HEK293 (cell line): ENCODE measurements around the gene PPT2.
A peak's percentile ranks its signal among the peaks of the same experiment; 100 is the strongest.

Experiments
- CTCF ChIA-PET: fragments of 350-600 bp; formaldehyde crosslinking; extraction: SDS; loops from one replicate; lab custom pipeline; 2021; ENCODE audit warnings: antibody characterized with exemption; lab: Yijun Ruan, JAX
- POLR2A ChIA-PET: fragments of 300-600 bp; formaldehyde crosslinking; extraction: SDS; loops from one replicate; lab custom pipeline; 2020; ENCODE audit warnings: antibody characterized with exemption, inconsistent platforms; lab: Yijun Ruan, JAX
- H3K27ac ChIP-seq: fragments of 200-500 bp; sonication (Bioruptor generic); 2 replicates; pipeline ENCODE4 v1.5.1; 2014; ENCODE audit warnings: low read depth, low read length, control low read depth, inconsistent platforms; ENCODE audit errors: extremely low read depth
- H3K36me3 ChIP-seq, 2 experiments: fragments of 200-500 bp in 1 of 2; sonication (Bioruptor generic) in 1 of 2; 1 replicate in 1 of 2; 2 replicates in 1 of 2; pipeline ENCODE4 v1.5.1; 2014 to 2017; ENCODE audit warnings: inconsistent platforms in 2 of 2, low read length in 2 of 2; ENCODE audit not compliant: control insufficient read depth in 2 of 2, insufficient read depth in 1 of 2
- H3K4me1 ChIP-seq: fragments of 200-500 bp; sonication (Bioruptor generic); 2 replicates; pipeline ENCODE4 v1.5.1; 2014; ENCODE audit warnings: mild to moderate bottlenecking, low read length, inconsistent platforms; ENCODE audit not compliant: control insufficient read depth, insufficient read depth
- H3K4me3 ChIP-seq: 2 replicates; pipeline ENCODE4 v1.5.1; 2011; ENCODE audit warnings: low read depth, mild to moderate bottlenecking, control low read depth, low read length, moderate library complexity
- H3K9me3 ChIP-seq: fragments of 200-500 bp; sonication (Bioruptor generic); 2 replicates; pipeline ENCODE4 v1.5.1; 2014; ENCODE audit warnings: low read depth, low read length, inconsistent platforms; ENCODE audit not compliant: control insufficient read depth, insufficient read depth
- KLF10 ChIP-seq: fragments of 450-650 bp; IDR thresholded peaks from 2 replicates; pipeline ENCODE4 v1.5.1; 2018; ENCODE audit warnings: missing biosample characterization, mild to moderate bottlenecking, missing genetic modification characterization
- PATZ1 ChIP-seq: fragments of 450-650 bp; formaldehyde crosslinking; IDR thresholded peaks from 2 replicates; pipeline ENCODE4 v1.5.1; 2016; ENCODE audit warnings: missing biosample characterization, missing genetic modification characterization
- PRDM10 ChIP-seq: fragments of 450-650 bp; formaldehyde crosslinking; IDR thresholded peaks from 2 replicates; pipeline ENCODE4 v1.5.1; 2016; ENCODE audit warnings: missing biosample characterization, missing genetic modification characterization
- REPIN1 ChIP-seq: fragments of 450-650 bp; formaldehyde crosslinking; IDR thresholded peaks from 2 replicates; pipeline ENCODE4 v1.5.1; 2017; ENCODE audit warnings: missing biosample characterization, missing genetic modification characterization, low read depth
- SCRT1 ChIP-seq: fragments of 450-650 bp; formaldehyde crosslinking; IDR thresholded peaks from 2 replicates; pipeline ENCODE4 v1.5.1; 2016; ENCODE audit warnings: missing biosample characterization, missing genetic modification characterization, borderline replicate concordance
- SP3 ChIP-seq: fragments of 450-650 bp; formaldehyde crosslinking; IDR thresholded peaks from 2 replicates; pipeline ENCODE4 v1.5.1; 2016; ENCODE audit warnings: missing biosample characterization, missing genetic modification characterization
- WT1 ChIP-seq: fragments of 450-650 bp; formaldehyde crosslinking; IDR thresholded peaks from 2 replicates; pipeline ENCODE4 v1.5.1; 2016; ENCODE audit warnings: missing biosample characterization, missing genetic modification characterization
- ZBTB11 ChIP-seq: fragments of 450-650 bp; formaldehyde crosslinking; conservative IDR thresholded peaks from 2 replicates; pipeline ENCODE4 v1.5.1; 2016; ENCODE audit warnings: low read depth, missing biosample characterization, missing genetic modification characterization
- ZBTB20 ChIP-seq: fragments of 450-650 bp; formaldehyde crosslinking; IDR thresholded peaks from 2 replicates; pipeline ENCODE4 v1.5.1; 2016; ENCODE audit warnings: missing biosample characterization, missing genetic modification characterization
- ZBTB48 ChIP-seq: fragments of 450-650 bp; formaldehyde crosslinking; IDR thresholded peaks from 2 replicates; pipeline ENCODE4 v1.5.1; 2016; ENCODE audit warnings: missing biosample characterization, missing genetic modification characterization
- ZBTB49 ChIP-seq: fragments of 450-650 bp; formaldehyde crosslinking; IDR thresholded peaks from 2 replicates; pipeline ENCODE4 v1.5.1; 2016; ENCODE audit warnings: missing biosample characterization, missing genetic modification characterization, low read depth
- ZBTB8A ChIP-seq: fragments of 450-650 bp; formaldehyde crosslinking; IDR thresholded peaks from 2 replicates; pipeline ENCODE4 v1.5.1; 2016; ENCODE audit warnings: missing biosample characterization, missing genetic modification characterization
- ZFHX2 ChIP-seq: fragments of 450-650 bp; formaldehyde crosslinking; conservative IDR thresholded peaks from 2 replicates; pipeline ENCODE4 v1.5.1; 2016; ENCODE audit warnings: missing biosample characterization, missing genetic modification characterization
- ZNF10 ChIP-seq: fragments of 450-650 bp; formaldehyde crosslinking; IDR thresholded peaks from 2 replicates; pipeline ENCODE4 v1.5.1; 2017; ENCODE audit warnings: missing biosample characterization, missing genetic modification characterization
- ZNF302 ChIP-seq: fragments of 450-650 bp; formaldehyde crosslinking; IDR thresholded peaks from 2 replicates; pipeline ENCODE4 v1.5.1; 2016; ENCODE audit warnings: missing biosample characterization, missing genetic modification characterization, low read depth
- ZNF335 ChIP-seq: fragments of 450-650 bp; formaldehyde crosslinking; conservative IDR thresholded peaks from 2 replicates; pipeline ENCODE4 v1.5.1; 2016; ENCODE audit warnings: missing biosample characterization, missing genetic modification characterization
- ZNF398 ChIP-seq: fragments of 450-650 bp; formaldehyde crosslinking; IDR thresholded peaks from 2 replicates; pipeline ENCODE4 v1.5.1; 2017; ENCODE audit warnings: missing biosample characterization, missing genetic modification characterization
- ZNF580 ChIP-seq: fragments of 450-650 bp; formaldehyde crosslinking; IDR thresholded peaks from 2 replicates; pipeline ENCODE4 v1.5.1; 2016; ENCODE audit warnings: missing biosample characterization, missing genetic modification characterization
- ZNF629 ChIP-seq: fragments of 450-650 bp; formaldehyde crosslinking; IDR thresholded peaks from 2 replicates; pipeline ENCODE4 v1.5.1; 2017; ENCODE audit warnings: missing biosample characterization, missing genetic modification characterization
- ZNF837 ChIP-seq: fragments of 450-650 bp; formaldehyde crosslinking; IDR thresholded peaks from 2 replicates; pipeline ENCODE4 v1.5.1; 2016; ENCODE audit warnings: missing biosample characterization, missing genetic modification characterization

PPT2 gene

GRCh38 chr6:32127717-32128592 is 26.0 kb upstream of the PPT2 start, which contains the start of gene ATF6B:
TSS of gene ATF6B (minus strand) at chr6:32128246. CDS start at chr6:32128207, 39 bp downstream.
- H3K4me1 ChIP-seq: peaks cover 13% of the 10 kb centered on the region
- ChIA-PET CTCF (interaction anchor here (0.6 to 5.6 kb wide), 8 partner anchors 10 to 858 kb away, joined by 3 to 65 read pairs (median 4); no protein-coding TSS in a partner anchor), POLR2A (interaction anchor here (0.5 to 4.2 kb wide), 27 partner anchors 9 to 967 kb away, joined by 3 to 38 read pairs (median 4); partner anchors contain the start of genes AGPAT1, DDX39B, EGFL8 and HSPA1B)
- peak within 1 kb of the TSS; percentile 84 for H3K27ac ChIP-seq
- peaks cover 22 to 35% of the 10 kb centered on the region in 2 experiments; a peak in 2 of 3 replicates for H3K36me3 ChIP-seq
- peak within 1 kb of the TSS; percentile 80 for H3K4me3 ChIP-seq
- H3K9me3 ChIP-seq: no peaks in the 10 kb centered on the region
- TF ChIP-seq ZNF629 (tag by site-specific recombination) (peak; percentile 17; the same call in 1 of the 2 replicates), ZBTB8A (tag by site-specific recombination) (peak; percentile 36; the same call in 1 of the 2 replicates), ZBTB48 (peak; percentile 48; the same call in 1 of the 2 replicates), ZNF398 (tag by site-specific recombination) (peak; percentile 26; the same call in 1 of the 2 replicates), ZNF837 (tag by site-specific recombination) (no peak), ZBTB49 (no peak), PATZ1 (peak; percentile 83; the same call in 1 of the 2 replicates), WT1 (tag by site-specific recombination) (peak; percentile 42; the same call in 1 of the 2 replicates), ZNF580 (tag by site-specific recombination) (0 out of 2 replicates have a peak, but pooled peaks have one; percentile 20), ZBTB20 (tag by site-specific recombination) (peak; percentile 55; the same call in 1 of the 2 replicates), ZFHX2 (tag by site-specific recombination) (peak; percentile 65), REPIN1 (0 out of 2 replicates have a peak, but pooled peaks have one; percentile 3), ZNF302 (tag by site-specific recombination) (no peak), SCRT1 (tag by site-specific recombination) (peak; percentile 59; the same call in 1 of the 2 replicates), PRDM10 (peak; percentile 54), ZNF335 (tag by site-specific recombination) (peak; percentile 80), ZNF10 (tag by site-specific recombination) (peak; percentile 90), KLF10 (peak; percentile 99), SP3 (tag by site-specific recombination) (peak; percentile 89), ZBTB11 (peak; percentile 86)
